Esophagus squamous epithelium (tissue), 5 donors: ENCODE results near the gene MADCAM1. TPM values are rescaled to one million over a fixed set of nuclear protein-coding genes. Genes with fewer than 3 reads are reported as not detected.

Source experiments
- DNase-seq: peaks from one replicate; lab custom pipeline; 2025; lab: John Stamatoyannopoulos, UW
- H3K27ac ChIP-seq, 4 donors: fragments of 200-600 bp; sonication (generic); one replicate each; pipeline ENCODE4 v1.5.1; 2016 to 2019; ENCODE audit warnings: mild to moderate bottlenecking in 1 of 4
- H3K27me3 ChIP-seq, 4 donors: fragments of 200-600 bp; sonication (generic); 1 replicate in 3 of 4; 2 replicates in 1 of 4; pipeline versions ENCODE4 v1.5.1 to v1.6.0; 2017 to 2021; ENCODE audit warnings: antibody characterized with exemption in 1 of 4
- H3K36me3 ChIP-seq, 3 donors: fragments of 200-600 bp; sonication (generic); one replicate each; pipeline ENCODE4 v1.5.1; 2016 to 2019
- H3K4me1 ChIP-seq, 3 donors: fragments of 200-600 bp; sonication (generic); one replicate each; pipeline ENCODE4 v1.5.1; 2017 to 2019
- H3K4me3 ChIP-seq, 4 donors: fragments of 200-600 bp; sonication (generic); 1 replicate in 3 of 4; 2 replicates in 1 of 4; pipeline ENCODE4 v1.5.1; 2016 to 2019; ENCODE audit warnings: mild to moderate bottlenecking in 2 of 4, moderate library complexity in 1 of 4
- H3K9me3 ChIP-seq, 3 donors: fragments of 200-600 bp; sonication (generic); one replicate each; pipeline ENCODE4 v1.5.1; 2016 to 2019
- CTCF ChIP-seq, 6 experiments: fragments of 450-650 bp in 4 of 6; fragments of 200-600 bp in 2 of 6; sonication (generic) in 2 of 6; IDR thresholded peaks; one replicate each; pipeline ENCODE4 v1.5.1; 2016 to 2019; ENCODE audit warnings: antibody characterized with exemption in 6 of 6, mild to moderate bottlenecking in 4 of 6, moderate library complexity in 4 of 6
- POLR2A ChIP-seq, 4 donors: fragments of 450-650 bp; IDR thresholded peaks; one replicate each; pipeline ENCODE4 v1.6.1; 2017; ENCODE audit warnings: antibody characterized with exemption in 4 of 4, mild to moderate bottlenecking in 4 of 4, moderate library complexity in 3 of 4
- WGBS, 2 donors: methylation state at CpG; one replicate each; pipeline ENCODE4 v1.1.5; 2018; 5-methylcytosine and 5-hydroxymethylcytosine counted together
- intact Hi-C: fragments of 100-400 bp; cut with DNase I; formaldehyde crosslinking; loops from one replicate; pipeline ENCODE4 v1.15.0; 2022
- total RNA-seq, 4 donors: library from RNA; depleted of rRNA; stranded (reverse); fragments of >200 nt; gene quantifications; one replicate each; pipeline ENCODE4 v1.1.0, GENCODE V29; 2016
- donor health status: DM: yes; HTN: yes; CAD: no.

MADCAM1 gene
- total RNA-seq, 4 donors from 2014 or later: 0.19 to 0.40 TPM; not detected in 2

GRCh38 chr19:452829-453228, 43.5 kb upstream of the MADCAM1 start:
- intact Hi-C loops: no loop called here
- Histone ChIP-seq H3K27me3 (no peaks in the 10 kb centered on the region), H3K4me1 (no peaks in the 10 kb centered on the region), H3K9me3 (no peaks in the 10 kb centered on the region), H3K36me3 (no peaks in the 10 kb centered on the region), H3K27ac (no peak overlapping the region), H3K4me3 (no peak overlapping the region)
- TF ChIP-seq POLR2A (IDR thresholded peaks at IDR 0.05) (no peak), CTCF (IDR thresholded peaks at IDR 0.05) (no peak)
- WGBS, 2 donors: 71 to 75% methylated on average over 1 to 9 of the region's 16 CpGs
- DNase-seq: no peak

- intact Hi-C loops: no loop called here
- Histone ChIP-seq H3K9me3 (no peaks in the 10 kb centered on the region), H3K4me1 (no peaks in the 10 kb centered on the region), H3K27ac (no peak overlapping the region), H3K27me3 (no peaks in the 10 kb centered on the region), H3K36me3 (no peaks in the 10 kb centered on the region), H3K4me3 (no peak overlapping the region)
- no peak for DNase-seq
- 82 to 97% methylated on average over 7 to 14 of the region's 22 CpGs for WGBS, 2 donors
- TF ChIP-seq POLR2A (IDR thresholded peaks at IDR 0.05): no peak
- no peak for TF ChIP-seq CTCF (IDR thresholded peaks at IDR 0.05)
Measured at GRCh38 chr19:453606-454005, 42.7 kb upstream of the MADCAM1 start.

- WGBS, 2 donors: 88 to 91% methylated on average over 11 to 26 of the region's 39 CpGs
- Histone ChIP-seq H3K36me3 (no peaks in the 10 kb centered on the region), H3K4me3 (no peak overlapping the region), H3K9me3 (no peaks in the 10 kb centered on the region), H3K27ac (no peak overlapping the region), H3K4me1 (peaks cover 0 to 9% (median 4%) of the 10 kb centered on the region in 3 donors), H3K27me3 (peaks cover 0 to 10% (median 0%) of the 10 kb centered on the region in 4 donors)
- intact Hi-C loops: no loop called here
- TF ChIP-seq CTCF (IDR thresholded peaks at IDR 0.05) (no peak), POLR2A (IDR thresholded peaks at IDR 0.05) (no peak)
- DNase-seq: no peak
Measured at GRCh38 chr19:455031-455705, 41.1 kb upstream of the MADCAM1 start.

GRCh38 chr19:455851-456546, 40.3 kb upstream of the MADCAM1 start:
- TF ChIP-seq CTCF (IDR thresholded peaks at IDR 0.05) (no peak), POLR2A (IDR thresholded peaks at IDR 0.05) (no peak)
- 79 to 89% methylated on average over 15 to 22 of the region's 31 CpGs for WGBS, 2 donors

GRCh38 chr19:456547-457110, 39.7 kb upstream of the MADCAM1 start:
- Histone ChIP-seq H3K27ac (no peak overlapping the region), H3K27me3 (peaks cover 0 to 22% (median 0%) of the 10 kb centered on the region in 4 donors), H3K36me3 (no peaks in the 10 kb centered on the region), H3K9me3 (no peaks in the 10 kb centered on the region), H3K4me1 (peaks cover 7 to 20% (median 15%) of the 10 kb centered on the region in 3 donors), H3K4me3 (no peak overlapping the region)
- 80 to 85% methylated on average over 14 to 18 of the region's 18 CpGs for WGBS, 2 donors
- intact Hi-C loops: no loop called here
- TF ChIP-seq CTCF (IDR thresholded peaks at IDR 0.05): no peak
- no peak for TF ChIP-seq POLR2A (IDR thresholded peaks at IDR 0.05)
- DNase-seq: no peak

More at GRCh38 chr19:455851-456546, 40.3 kb upstream of the MADCAM1 start:
- no peaks in the 10 kb centered on the region for H3K36me3 ChIP-seq
- H3K4me3 ChIP-seq: no peak overlapping the region
- intact Hi-C loops: no loop called here
- H3K4me1 ChIP-seq: peaks cover under 1 to 14% (median 8%) of the 10 kb centered on the region in 3 donors
- no peaks in the 10 kb centered on the region for H3K9me3 ChIP-seq
- no peak for DNase-seq
- no peak overlapping the region for H3K27ac ChIP-seq
- peaks cover 0 to 16% (median 0%) of the 10 kb centered on the region in 4 donors for H3K27me3 ChIP-seq
